Kidney epithelial cell (primary cell): Measurements from ENCODE around the gene NRG2. TPM values are rescaled to one million over a fixed set of nuclear protein-coding genes. Genes with fewer than 3 reads are reported as not detected.

ENCODE experiments used
- DNase-seq: peaks from one replicate; pipeline ENCODE4 v3.0.0-alpha.2; 2010; ENCODE audit warnings: low read depth
- H3K27me3 ChIP-seq: 2 replicates; pipeline ENCODE4 v1.6.0; 2011; ENCODE audit warnings: low read length; ENCODE audit not compliant: control insufficient read depth, insufficient read depth
- H3K36me3 ChIP-seq: 2 replicates; pipeline ENCODE4 v1.5.1; 2011; ENCODE audit warnings: low read length; ENCODE audit not compliant: control insufficient read depth, insufficient read depth
- H3K4me3 ChIP-seq: 2 replicates; pipeline ENCODE4 v1.5.1; 2011; ENCODE audit warnings: low read depth, mild to moderate bottlenecking, control low read depth, low read length
- total RNA-seq: library from RNA; depleted of rRNA; stranded (reverse); fragments of >200 nt; gene quantifications from 2 replicates; pipeline ENCODE4 v1.2.3, GENCODE V29; 2015
- TF ChIP-seq, protein P1 (sequence below): IDR thresholded peaks from 2 replicates; pipeline ENCODE4 v1.5.1; 2011; ENCODE audit warnings: mild to moderate bottlenecking, moderate library complexity, low read length, control low read depth, inconsistent platforms; ENCODE audit not compliant: insufficient read depth, poor library complexity, severe bottlenecking

The NRG2 gene
- total RNA-seq, 1 donor from 2014 or later: not detected

DNA sequence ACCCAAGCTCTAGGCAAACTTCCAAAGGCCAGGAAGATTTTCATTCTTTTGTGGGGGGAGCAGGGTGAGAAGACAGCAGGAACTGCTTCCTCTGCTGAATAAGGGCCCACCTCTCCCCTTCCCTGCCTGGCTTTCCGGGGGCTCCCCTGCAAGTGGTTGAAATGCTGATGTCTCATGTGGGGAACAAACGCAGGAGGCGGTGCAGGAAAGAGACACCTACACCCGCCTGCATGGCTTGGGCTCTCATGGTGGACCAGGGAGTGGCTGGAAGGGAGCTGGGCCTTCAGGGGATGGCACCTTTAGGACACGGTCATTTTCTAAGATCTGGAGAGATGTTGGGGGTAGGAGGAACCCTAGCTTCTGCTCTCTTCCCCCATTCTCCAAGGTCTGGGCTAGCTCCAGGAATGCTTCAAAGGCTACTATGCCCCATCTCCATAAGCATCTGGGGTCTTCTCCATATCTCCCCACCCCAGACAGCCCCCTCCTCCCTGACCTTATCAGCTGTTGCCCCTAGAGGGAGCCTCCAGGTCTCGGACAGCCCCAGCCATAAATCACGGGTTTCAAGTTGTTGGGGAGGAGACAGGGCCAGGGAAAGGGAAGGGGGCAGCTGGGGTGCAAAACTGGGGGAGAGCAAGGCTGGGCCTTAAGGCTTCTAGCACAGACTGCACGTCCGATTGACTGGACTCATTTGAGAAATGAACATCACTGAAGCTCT, 170.9 kb downstream of the NRG2 start:
- Histone ChIP-seq H3K4me3 (no peak overlapping the region), H3K27me3 (peaks cover 11% of the 10 kb centered on the region), H3K36me3 (no peaks in the 10 kb centered on the region)
- no peak for DNase-seq
- TF ChIP-seq, protein P1, sequence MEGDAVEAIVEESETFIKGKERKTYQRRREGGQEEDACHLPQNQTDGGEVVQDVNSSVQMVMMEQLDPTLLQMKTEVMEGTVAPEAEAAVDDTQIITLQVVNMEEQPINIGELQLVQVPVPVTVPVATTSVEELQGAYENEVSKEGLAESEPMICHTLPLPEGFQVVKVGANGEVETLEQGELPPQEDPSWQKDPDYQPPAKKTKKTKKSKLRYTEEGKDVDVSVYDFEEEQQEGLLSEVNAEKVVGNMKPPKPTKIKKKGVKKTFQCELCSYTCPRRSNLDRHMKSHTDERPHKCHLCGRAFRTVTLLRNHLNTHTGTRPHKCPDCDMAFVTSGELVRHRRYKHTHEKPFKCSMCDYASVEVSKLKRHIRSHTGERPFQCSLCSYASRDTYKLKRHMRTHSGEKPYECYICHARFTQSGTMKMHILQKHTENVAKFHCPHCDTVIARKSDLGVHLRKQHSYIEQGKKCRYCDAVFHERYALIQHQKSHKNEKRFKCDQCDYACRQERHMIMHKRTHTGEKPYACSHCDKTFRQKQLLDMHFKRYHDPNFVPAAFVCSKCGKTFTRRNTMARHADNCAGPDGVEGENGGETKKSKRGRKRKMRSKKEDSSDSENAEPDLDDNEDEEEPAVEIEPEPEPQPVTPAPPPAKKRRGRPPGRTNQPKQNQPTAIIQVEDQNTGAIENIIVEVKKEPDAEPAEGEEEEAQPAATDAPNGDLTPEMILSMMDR: no peak

GRCh38 chr5:139871614-139872013, 171.5 kb downstream of the NRG2 start:
- no peak for DNase-seq
- TF ChIP-seq, protein P1: no peak
- Histone ChIP-seq H3K4me3 (no peak overlapping the region), H3K27me3 (peaks cover 11% of the 10 kb centered on the region), H3K36me3 (no peaks in the 10 kb centered on the region)

DNA sequence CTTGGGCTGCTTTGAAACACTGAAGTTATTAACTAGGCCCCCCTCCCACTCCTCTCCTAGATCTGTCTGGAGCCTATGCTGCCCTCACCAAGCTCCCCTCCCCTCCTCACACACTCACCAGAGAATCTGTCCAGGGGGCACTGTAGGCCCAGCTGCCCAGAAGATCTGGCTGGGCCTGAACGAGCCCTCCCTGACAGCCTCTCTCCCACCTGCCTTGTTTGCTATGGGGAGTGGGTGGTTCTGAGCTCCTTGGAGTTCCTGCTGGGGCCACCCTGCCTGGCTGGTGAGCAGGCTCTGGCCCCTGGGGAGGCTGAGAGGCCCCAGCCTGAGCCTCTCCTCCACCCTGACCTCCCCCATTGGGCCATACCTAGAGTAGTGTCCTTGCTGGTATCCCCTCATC, 172.4 kb downstream of the NRG2 start:
- no peaks in the 10 kb centered on the region for H3K36me3 ChIP-seq
- H3K4me3 ChIP-seq: no peak overlapping the region
- no peak for DNase-seq
- TF ChIP-seq, protein P1: no peak
- H3K27me3 ChIP-seq: peaks cover 13% of the 10 kb centered on the region

DNA sequence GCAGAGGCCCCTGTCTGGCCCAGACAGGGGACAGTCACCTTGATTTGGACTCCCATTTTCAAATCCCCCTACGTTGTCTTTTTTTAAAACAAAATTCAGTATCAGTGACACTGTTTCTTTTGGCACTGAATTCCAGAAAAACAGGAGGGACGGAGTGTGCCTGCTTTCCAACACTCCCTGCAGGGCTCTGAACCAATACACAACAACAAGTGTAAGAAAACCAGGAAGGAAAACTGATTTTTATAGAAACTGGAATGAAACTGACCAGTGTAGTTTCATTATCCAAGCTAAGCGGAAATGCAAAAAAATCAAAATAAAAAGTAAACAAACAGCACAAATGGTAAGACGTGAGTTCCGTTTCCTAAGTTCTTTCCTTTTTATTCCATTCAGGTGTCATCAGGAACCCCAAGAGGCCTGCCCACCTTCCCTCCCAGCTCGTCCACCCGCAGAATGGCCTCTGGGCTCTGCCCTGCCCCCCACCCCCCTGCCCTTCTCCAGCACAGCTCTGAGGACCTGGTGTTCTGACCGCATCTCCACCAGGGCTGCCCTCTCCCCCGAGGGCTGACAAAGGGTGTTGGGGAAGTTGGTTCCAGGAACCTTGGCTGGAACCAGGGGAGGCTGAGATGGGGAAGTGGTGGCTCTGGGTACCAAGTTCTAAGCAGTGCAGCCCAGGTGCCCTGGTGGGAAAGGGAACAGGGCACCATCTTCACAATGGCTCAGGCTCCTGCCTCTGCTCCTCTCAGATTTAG, 173.9 kb downstream of the NRG2 start:
- no peak for DNase-seq
- no peak overlapping the region for H3K4me3 ChIP-seq
- peaks cover 18% of the 10 kb centered on the region for H3K27me3 ChIP-seq
- H3K36me3 ChIP-seq: no peaks in the 10 kb centered on the region
- TF ChIP-seq, protein P1: no peak

DNA sequence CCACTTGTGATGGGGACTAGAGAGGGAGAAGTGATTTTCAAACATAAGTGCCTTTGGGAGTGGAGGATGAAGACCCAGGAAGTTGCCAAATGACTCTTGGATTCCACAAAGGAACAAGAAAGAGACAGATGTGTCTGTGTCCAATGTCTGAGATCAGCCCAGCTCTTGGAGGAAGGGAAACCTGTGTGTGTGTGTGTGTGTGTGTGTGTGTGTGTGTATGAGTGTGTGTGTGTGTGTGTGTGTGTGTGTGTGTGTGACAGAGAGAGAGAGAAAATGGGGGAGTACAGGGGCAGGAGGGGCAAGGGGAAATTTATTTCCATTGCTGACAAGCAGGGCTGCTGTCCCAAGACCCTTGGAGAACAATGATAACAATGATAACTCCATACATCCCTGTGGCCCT, 175.5 kb downstream of the NRG2 start:
- TF ChIP-seq, protein P1: no peak
- peaks cover 21% of the 10 kb centered on the region for H3K27me3 ChIP-seq
- DNase-seq: no peak
- H3K36me3 ChIP-seq: no peaks in the 10 kb centered on the region
- H3K4me3 ChIP-seq: no peak overlapping the region

DNA sequence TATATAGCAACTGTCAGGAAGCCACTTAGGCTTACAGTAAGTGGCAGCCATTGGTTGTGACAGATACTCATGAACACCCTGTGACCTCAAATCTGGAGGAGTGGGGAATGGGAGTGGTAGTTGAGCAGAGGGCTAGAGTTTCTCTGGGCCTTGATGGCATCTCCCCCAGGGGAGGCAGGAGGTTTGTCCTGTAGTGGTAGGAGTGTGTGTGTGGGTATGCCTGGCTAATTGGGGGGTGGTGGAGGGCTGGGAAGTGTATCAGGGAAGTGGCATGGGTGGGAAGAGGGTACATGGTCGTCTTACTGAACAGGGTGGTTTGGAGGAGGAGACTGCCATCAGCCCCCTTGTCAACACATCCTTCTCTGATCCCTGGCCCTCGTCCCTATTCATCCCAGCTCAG, 176.0 kb downstream of the NRG2 start:
- Histone ChIP-seq H3K4me3 (no peak overlapping the region), H3K27me3 (peaks cover 21% of the 10 kb centered on the region), H3K36me3 (no peaks in the 10 kb centered on the region)
- TF ChIP-seq, protein P1: no peak
- DNase-seq: no peak
